ENCODE data around the gene TM7SF3.
"Not testable (repeated sequence)": the region's sequence is repeated elsewhere in the genome, so short reads cannot be mapped to it uniquely, and the experiment has no call there.

DNA sequence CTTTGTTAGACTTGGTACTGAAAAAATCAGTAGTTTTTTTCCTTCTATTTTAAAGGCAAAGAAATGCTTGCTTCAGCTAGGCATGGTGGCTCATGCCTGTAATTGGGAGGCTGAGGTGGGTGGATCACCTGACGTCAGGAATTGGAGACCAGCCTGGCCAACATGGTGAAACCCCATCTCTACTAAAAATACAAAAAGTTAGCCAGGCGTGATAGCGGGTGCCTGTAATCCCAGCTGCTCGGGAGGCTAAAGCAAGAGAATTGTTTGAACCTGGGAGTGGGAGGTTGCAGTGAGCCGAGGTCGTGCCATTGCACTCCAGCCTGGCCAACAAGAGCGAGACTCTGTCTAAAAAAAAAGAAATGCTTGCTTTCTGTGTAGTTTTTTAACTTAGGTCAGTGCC lies 52.8 kb downstream of the TM7SF3 start:
- not testable (repeated sequence) for TF ChIP-seq YY1 (IDR thresholded peaks at IDR 0.05; ENCODE audit: insufficient read depth, insufficient read length); SUZ12 (IDR thresholded peaks at IDR 0.05; ENCODE audit: extremely low read depth, insufficient read depth, insufficient read length); ZNF274 (IDR thresholded peaks at IDR 0.05; ENCODE audit: low read depth, low read length)

All from NT2/D1 (cell line).